ENCODE measurements around the gene RNPS1.

Gene RNPS1

DNA sequence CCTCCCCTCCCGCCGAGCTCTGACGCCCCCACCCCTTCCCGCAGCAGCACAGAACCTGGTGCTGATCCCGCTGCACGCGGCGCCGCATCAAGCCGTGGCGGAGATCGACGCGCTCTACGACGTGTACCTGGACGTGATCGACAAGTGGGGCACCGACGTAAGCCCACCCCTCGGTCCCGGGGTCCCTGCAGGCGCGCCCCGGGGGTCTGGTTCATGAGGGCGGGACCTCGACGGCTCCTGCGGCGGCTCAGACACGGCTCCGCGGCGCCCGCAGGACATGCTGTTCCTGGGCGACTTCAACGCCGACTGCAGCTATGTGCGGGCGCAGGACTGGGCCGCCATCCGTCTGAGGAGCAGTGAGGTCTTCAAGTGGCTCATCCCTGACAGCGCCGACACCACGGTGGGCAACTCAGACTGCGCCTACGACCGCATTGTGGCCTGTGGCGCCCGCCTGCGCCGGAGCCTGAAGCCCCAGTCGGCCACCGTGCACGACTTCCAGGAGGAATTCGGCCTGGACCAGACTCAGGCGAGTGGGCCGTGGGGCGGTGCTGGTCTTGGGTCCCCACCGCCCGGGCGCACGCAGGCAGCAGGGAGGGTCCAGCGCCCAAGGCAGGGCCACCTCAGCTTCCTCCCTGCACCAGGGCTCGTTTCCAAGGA is 30.3 kb downstream of the RNPS1 start:
- FAIRE-seq (no peak), DNase-seq (ENCODE audit: extremely low spot score, insufficient read length, low read depth) (no peak)

GRCh38 chr16:2237102-2237482 is 30.8 kb downstream of the RNPS1 start:
- DNase-seq (ENCODE audit: extremely low spot score, insufficient read length, low read depth) (no peak), FAIRE-seq (no peak)

GRCh38 chr16:2236337-2237101 is 31.4 kb downstream of the RNPS1 start, which contains the start of gene DNASE1L2:
Gene DNASE1L2 (plus strand): TSS chr16:2236444. CDS start chr16:2236817, 373 bp downstream.
- no peak for FAIRE-seq
- DNase-seq (ENCODE audit: extremely low spot score, insufficient read length, low read depth): no peak

DNA sequence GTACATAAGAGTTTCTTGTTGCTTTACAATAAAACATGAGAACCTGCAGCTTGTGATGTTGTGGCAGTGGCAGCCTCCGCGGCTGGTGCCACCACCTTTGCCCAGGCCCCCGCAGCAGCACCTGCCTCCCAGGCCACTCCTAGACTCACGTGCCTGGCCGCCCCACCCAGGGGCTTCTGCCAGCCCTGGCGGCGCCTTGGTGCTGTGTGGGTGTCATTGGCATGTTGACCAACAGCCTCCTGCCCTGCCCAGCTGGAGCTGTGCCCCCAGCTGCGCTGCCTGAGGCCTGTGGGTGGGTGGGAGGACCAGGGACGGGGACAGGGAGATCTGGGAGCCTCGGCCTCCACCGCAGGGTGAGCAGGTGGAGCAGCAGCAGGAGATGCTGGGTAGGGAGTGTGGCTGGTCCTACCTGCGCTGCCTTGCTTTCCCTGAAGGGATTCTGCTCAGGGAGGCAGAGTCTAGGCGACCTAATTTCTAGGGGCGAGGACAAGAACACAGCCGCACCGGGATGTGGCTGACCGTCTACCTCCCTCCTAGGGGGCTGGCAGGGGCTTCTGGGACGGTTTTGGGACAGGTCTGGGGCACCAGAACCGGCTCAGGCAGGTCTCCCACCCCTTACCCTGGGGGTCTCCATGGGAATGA is 32.1 kb downstream of the RNPS1 start:
- FAIRE-seq (no peak), DNase-seq (ENCODE audit: extremely low spot score, insufficient read length, low read depth) (no peak)

DNA sequence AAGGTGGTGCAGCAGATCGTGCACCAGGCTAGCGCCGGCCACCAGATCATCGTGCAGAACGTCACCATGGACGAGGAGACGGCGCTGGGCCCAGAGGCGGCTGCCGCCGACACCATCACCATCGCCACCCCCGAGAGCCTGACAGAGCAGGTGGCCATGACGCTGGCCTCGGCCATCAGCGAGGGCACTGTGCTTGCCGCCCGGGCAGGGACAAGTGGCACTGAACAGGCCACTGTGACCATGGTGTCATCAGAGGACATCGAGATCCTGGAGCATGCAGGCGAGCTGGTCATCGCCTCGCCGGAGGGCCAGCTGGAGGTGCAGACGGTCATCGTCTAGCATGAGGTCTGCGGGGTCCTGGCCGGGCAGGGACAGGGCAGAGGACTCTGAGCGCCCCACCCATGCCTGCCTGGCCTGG is 32.7 kb downstream of the RNPS1 start:
- FAIRE-seq: no peak
- no peak for DNase-seq (ENCODE audit: extremely low spot score, insufficient read length, low read depth)

- DNase-seq (ENCODE audit: extremely low spot score, insufficient read length, low read depth): no peak
- no peak for FAIRE-seq
Measured at GRCh38 chr16:2234813-2235170, 33.1 kb downstream of the RNPS1 start.

GRCh38 chr16:2233872-2234812 is 33.8 kb downstream of the RNPS1 start:
- DNase-seq (ENCODE audit: extremely low spot score, insufficient read length, low read depth) (no peak), FAIRE-seq (no peak)

GRCh38 chr16:2233046-2233775 is 34.7 kb downstream of the RNPS1 start:
- no peak for FAIRE-seq
- no peak for DNase-seq (ENCODE audit: extremely low spot score, insufficient read length, low read depth)

DNA sequence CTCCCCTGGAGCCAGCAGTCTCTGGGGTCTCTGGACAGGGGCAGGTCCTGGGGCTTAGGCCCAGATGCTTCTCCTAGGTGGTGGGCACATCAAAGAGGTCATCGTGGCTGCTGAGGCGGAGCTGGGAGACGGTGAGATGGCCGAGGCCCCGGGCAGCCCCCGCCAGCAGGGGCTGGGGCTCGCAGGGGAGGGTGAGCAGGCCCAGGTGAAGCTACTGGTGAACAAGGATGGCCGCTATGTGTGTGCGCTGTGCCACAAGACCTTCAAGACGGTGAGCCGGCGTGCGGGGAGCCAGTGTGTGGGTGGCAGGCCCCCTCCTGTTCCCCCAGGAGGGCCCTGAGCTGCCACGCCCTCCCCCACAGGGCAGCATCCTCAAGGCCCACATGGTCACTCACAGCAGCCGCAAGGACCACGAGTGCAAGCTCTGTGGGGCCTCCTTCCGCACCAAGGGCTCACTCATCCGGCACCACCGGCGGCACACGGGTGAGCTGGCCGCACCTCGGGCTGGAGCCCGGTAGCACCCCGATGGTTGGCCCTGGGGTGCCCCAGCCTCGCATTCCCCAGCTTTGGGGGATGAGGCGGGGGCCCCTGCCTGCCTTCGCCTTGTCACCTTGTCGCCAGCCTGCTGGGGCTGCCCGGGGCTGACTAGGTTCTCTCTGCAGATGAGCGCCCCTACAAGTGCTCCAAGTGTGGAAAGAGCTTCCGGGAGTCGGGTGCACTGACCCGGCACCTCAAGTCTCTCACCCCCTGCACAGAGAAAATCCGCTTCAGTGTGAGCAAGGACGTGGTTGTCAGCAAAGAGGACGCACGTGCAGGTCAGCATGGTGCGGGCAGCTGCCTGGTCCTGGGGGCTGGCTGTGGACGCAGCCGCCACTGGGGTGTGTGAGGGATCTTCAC is 35.6 kb downstream of the RNPS1 start:
- FAIRE-seq (no peak), DNase-seq (ENCODE audit: extremely low spot score, insufficient read length, low read depth) (no peak)

DNA sequence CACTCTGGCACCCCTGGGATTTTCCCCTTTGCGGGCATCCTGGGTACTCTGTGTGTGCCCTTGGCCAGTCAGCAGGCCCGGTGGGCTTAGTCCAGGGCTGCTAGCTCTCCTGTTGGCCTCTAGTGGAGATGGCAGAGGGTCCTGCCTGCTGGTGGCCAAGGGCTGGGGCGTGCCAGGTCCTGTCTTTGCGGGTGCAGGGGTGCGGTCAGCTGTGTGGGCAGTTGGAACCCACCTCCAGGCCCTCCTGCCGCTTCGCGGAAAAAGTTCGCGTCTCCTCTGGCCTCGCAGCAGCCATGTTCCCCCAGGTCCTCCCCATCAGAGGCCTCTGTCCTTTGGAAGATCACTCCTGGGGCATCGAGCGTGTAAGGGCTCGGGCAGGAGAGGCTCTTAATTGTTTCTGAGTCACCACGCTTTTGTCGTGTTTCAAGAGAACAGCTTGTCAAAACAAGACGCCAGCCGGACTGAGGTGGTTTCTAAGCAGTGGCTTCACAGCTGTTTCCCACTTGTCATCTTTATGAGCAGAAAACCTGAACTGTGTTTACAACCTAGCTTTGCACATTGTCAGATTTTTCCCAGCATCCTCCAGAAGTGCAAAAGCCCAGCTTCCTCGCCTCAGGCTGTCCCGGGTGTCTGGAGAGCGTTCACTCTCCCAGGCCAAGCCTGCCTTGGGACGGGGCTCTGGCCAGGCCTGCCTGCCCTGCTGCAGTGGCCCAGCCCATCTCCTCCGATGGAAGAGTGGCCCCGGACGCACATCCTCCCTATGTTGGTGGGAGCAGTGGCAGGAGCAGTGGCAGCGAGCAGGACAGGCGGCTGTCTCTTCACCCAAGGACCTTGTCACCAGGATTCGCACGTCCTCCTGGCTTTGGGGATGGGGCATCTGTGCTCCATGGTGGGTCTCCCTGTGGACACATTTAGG is 36.7 kb downstream of the RNPS1 start:
- FAIRE-seq (no peak), DNase-seq (ENCODE audit: extremely low spot score, insufficient read length, low read depth) (no peak)

DNA sequence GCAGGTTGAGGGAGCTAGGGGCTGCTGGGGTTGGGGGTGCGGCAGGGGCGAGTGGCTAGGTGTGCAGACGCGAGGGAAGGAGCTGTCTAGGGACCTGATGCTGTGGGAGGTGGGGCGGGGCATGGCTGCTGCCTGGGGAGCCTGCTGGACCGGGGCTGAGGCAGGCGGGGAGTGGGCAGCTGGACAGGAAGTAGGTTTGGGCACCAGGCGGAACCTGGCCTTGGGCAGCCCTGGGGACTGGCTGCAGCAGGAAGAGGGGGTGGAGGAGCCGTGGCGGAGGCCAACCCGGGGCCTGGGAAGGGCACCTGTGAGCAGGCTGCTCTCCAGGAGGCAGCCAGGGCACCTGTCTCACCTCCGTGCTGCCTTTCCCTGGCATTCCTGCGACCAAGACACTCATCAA is 37.5 kb downstream of the RNPS1 start:
- FAIRE-seq (no peak), DNase-seq (ENCODE audit: extremely low spot score, insufficient read length, low read depth) (no peak)

- FAIRE-seq: no peak
- no peak for DNase-seq (ENCODE audit: extremely low spot score, insufficient read length, low read depth)
Measured at GRCh38 chr16:2229632-2230250, 38.2 kb downstream of the RNPS1 start.

- FAIRE-seq: no peak
- DNase-seq (ENCODE audit: extremely low spot score, insufficient read length, low read depth): no peak
Measured at GRCh38 chr16:2229091-2229490, 38.8 kb downstream of the RNPS1 start.

- DNase-seq (ENCODE audit: extremely low spot score, insufficient read length, low read depth) (no peak), FAIRE-seq (no peak)
Measured at GRCh38 chr16:2228161-2228824, 39.6 kb downstream of the RNPS1 start.

DNA sequence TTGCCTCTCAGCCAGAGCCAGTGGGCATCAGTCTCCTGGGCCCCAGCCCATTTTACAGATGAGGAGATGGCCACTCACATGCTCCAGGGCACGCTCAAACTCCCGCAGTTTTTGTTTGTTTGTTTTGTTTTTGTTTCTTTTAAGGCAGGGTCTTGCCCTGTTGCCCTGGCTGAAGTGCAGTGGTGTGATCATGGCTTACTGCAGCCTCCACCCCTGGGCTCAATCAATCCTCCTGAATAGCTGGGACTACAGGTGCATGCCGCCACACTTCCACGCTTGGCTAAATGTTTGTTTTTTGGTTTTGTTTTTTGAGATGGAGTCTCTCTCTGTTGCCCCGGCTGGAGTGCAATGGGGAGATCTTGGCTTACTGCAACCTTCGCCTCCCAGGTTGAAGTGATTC is 41.0 kb downstream of the RNPS1 start:
- DNase-seq (ENCODE audit: extremely low spot score, insufficient read length, low read depth) (no peak), FAIRE-seq (no peak)

- no peak for FAIRE-seq
Measured at GRCh38 chr16:2226245-2226793, 41.6 kb downstream of the RNPS1 start.

More at GRCh38 chr16:2226245-2226793, 41.6 kb downstream of the RNPS1 start:
- DNase-seq (ENCODE audit: extremely low spot score, insufficient read length, low read depth): no peak
